Astrocyte (in vitro differentiated cells and primary cell): ENCODE results near the gene LRRC47. TPM values are rescaled to one million over a fixed set of nuclear protein-coding genes. Genes with fewer than 3 reads are reported as not detected.

Experiments used
- DNase-seq: peaks from one replicate; pipeline ENCODE4 v3.0.0-alpha.2; 2010; ENCODE audit warnings: low read depth
- FAIRE-seq: peaks from 2 replicates; lab custom pipeline; 2011; peaks lifted over from hg19 to GRCh38; lab: Jason Lieb, UNC
- H2AFZ ChIP-seq: 2 replicates; pipeline ENCODE4 v1.6.0; 2012; ENCODE audit warnings: low read depth, low read length, inconsistent platforms
- H3K27ac ChIP-seq: 2 replicates; pipeline ENCODE4 v1.5.1; 2011; ENCODE audit warnings: low read depth, low read length, inconsistent platforms
- H3K27me3 ChIP-seq: 2 replicates; pipeline ENCODE4 v1.6.0; 2011; ENCODE audit warnings: low read length, inconsistent platforms; ENCODE audit not compliant: insufficient read depth
- H3K36me3 ChIP-seq: 2 replicates; pipeline ENCODE4 v1.5.1; 2011; ENCODE audit warnings: low read length, inconsistent platforms; ENCODE audit not compliant: insufficient read depth
- H3K4me1 ChIP-seq: 2 replicates; pipeline ENCODE4 v1.5.1; 2011; ENCODE audit warnings: low read length, inconsistent platforms; ENCODE audit not compliant: insufficient read depth
- H3K4me2 ChIP-seq: 2 replicates; pipeline ENCODE4 v1.6.0; 2012; ENCODE audit warnings: low read length, inconsistent platforms
- H3K4me3 ChIP-seq: 2 replicates; pipeline ENCODE4 v1.5.1; 2011; ENCODE audit warnings: low read depth, mild to moderate bottlenecking, low read length, inconsistent platforms; ENCODE audit not compliant: insufficient read depth
- H3K79me2 ChIP-seq: 2 replicates; pipeline ENCODE4 v1.6.0; 2012; ENCODE audit warnings: mild to moderate bottlenecking, low read length, inconsistent platforms; ENCODE audit not compliant: insufficient read depth
- H3K9ac ChIP-seq: 2 replicates; pipeline ENCODE4 v1.6.0; 2012; ENCODE audit warnings: mild to moderate bottlenecking, low read length, inconsistent platforms
- H3K9me3 ChIP-seq: 2 replicates; pipeline ENCODE4 v1.5.1; 2012; ENCODE audit warnings: low read depth, mild to moderate bottlenecking, low read length, inconsistent platforms; ENCODE audit not compliant: insufficient read depth
- H4K20me1 ChIP-seq: 2 replicates; pipeline ENCODE4 v1.6.0; 2012; ENCODE audit warnings: low read length, inconsistent platforms; ENCODE audit not compliant: insufficient read depth
- H3K27ac Mint-ChIP-seq: one replicate; pipeline ENCODE4 v1.8.0; 2021; ENCODE audit warnings: mild to moderate bottlenecking, mixed read lengths; ENCODE audit not compliant: unreplicated experiment
- H3K27me3 Mint-ChIP-seq: one replicate; pipeline ENCODE4 v1.8.0; 2021; ENCODE audit warnings: low read depth, mixed read lengths; ENCODE audit not compliant: unreplicated experiment
- H3K36me3 Mint-ChIP-seq: one replicate; pipeline ENCODE4 v1.8.0; 2021; ENCODE audit warnings: low read depth, mixed read lengths; ENCODE audit not compliant: unreplicated experiment
- H3K4me1 Mint-ChIP-seq: one replicate; pipeline ENCODE4 v1.8.0; 2021; ENCODE audit warnings: low read depth, mixed read lengths; ENCODE audit not compliant: unreplicated experiment
- H3K4me3 Mint-ChIP-seq: one replicate; pipeline ENCODE4 v1.8.0; 2021; ENCODE audit warnings: mild to moderate bottlenecking, moderate library complexity, mixed read lengths; ENCODE audit not compliant: unreplicated experiment
- H3K9me3 Mint-ChIP-seq: one replicate; pipeline ENCODE4 v1.8.0; 2021; ENCODE audit warnings: mild to moderate bottlenecking, mixed read lengths; ENCODE audit not compliant: unreplicated experiment
- CTCF ChIP-seq: IDR thresholded peaks from 2 replicates; pipeline ENCODE4 v1.5.1; 2011; ENCODE audit warnings: low read depth, mild to moderate bottlenecking, inconsistent platforms, low read length, moderate library complexity; ENCODE audit not compliant: insufficient read depth
- EZH2 ChIP-seq: IDR thresholded peaks from 2 replicates; pipeline ENCODE4 v1.6.1; 2012; ENCODE audit warnings: mild to moderate bottlenecking, low read length, inconsistent platforms; ENCODE audit not compliant: insufficient read depth
- total RNA-seq: library from RNA; stranded (reverse); gene quantifications from 2 replicates; pipeline ENCODE4 v1.2.1, GENCODE V29; 2021

Gene LRRC47
- total RNA-seq, 1 donor from 2014 or later: 51.5 TPM

GRCh38 chr1:3742439-3743298 lies 53.6 kb downstream of the LRRC47 start:
- H3K4me3 Mint-ChIP-seq: no peak overlapping the region
- no peak overlapping the region for H3K9ac ChIP-seq
- H3K9me3 Mint-ChIP-seq: no peaks in the 10 kb centered on the region
- TF ChIP-seq EZH2 (no peak), CTCF (no peak)
- H2AFZ ChIP-seq: no peak overlapping the region
- no peak overlapping the region for H3K27ac ChIP-seq
- no peaks in the 10 kb centered on the region for H3K4me1 Mint-ChIP-seq
- no peak overlapping the region for H3K4me2 ChIP-seq
- no peak for DNase-seq
- H3K36me3 Mint-ChIP-seq: peaks cover 8% of the 10 kb centered on the region
- H3K4me1 ChIP-seq: peaks cover 3% of the 10 kb centered on the region
- H3K4me3 ChIP-seq: no peak overlapping the region
- H3K27ac Mint-ChIP-seq: no peak overlapping the region
- H3K36me3 ChIP-seq: peaks cover 7% of the 10 kb centered on the region
- no peak for FAIRE-seq
- no peaks in the 10 kb centered on the region for H3K27me3 ChIP-seq
- H4K20me1 ChIP-seq: peaks cover 37% of the 10 kb centered on the region
- H3K9me3 ChIP-seq: no peaks in the 10 kb centered on the region
- H3K79me2 ChIP-seq: peaks cover 3% of the 10 kb centered on the region
- no peaks in the 10 kb centered on the region for H3K27me3 Mint-ChIP-seq

GRCh38 chr1:3741566-3742438 lies 54.5 kb downstream of the LRRC47 start:
- peaks cover 3% of the 10 kb centered on the region for H3K79me2 ChIP-seq
- Mint-ChIP-seq H3K4me1 (no peaks in the 10 kb centered on the region), H3K9me3 (no peaks in the 10 kb centered on the region), H3K36me3 (peaks cover 10% of the 10 kb centered on the region), H3K27ac (no peak overlapping the region), H3K27me3 (no peaks in the 10 kb centered on the region), H3K4me3 (no peak overlapping the region)
- FAIRE-seq: no peak
- no peak for DNase-seq
- H3K27me3 ChIP-seq: no peaks in the 10 kb centered on the region
- H3K27ac ChIP-seq: no peak overlapping the region
- no peak overlapping the region for H3K4me2 ChIP-seq
- H3K4me1 ChIP-seq: peaks cover 3% of the 10 kb centered on the region
- H3K9me3 ChIP-seq: no peaks in the 10 kb centered on the region
- peaks cover 7% of the 10 kb centered on the region for H3K36me3 ChIP-seq
- no peak for TF ChIP-seq EZH2
- no peak for TF ChIP-seq CTCF
- H4K20me1 ChIP-seq: peaks cover 37% of the 10 kb centered on the region
- H3K9ac ChIP-seq: no peak overlapping the region
- no peak overlapping the region for H2AFZ ChIP-seq
- H3K4me3 ChIP-seq: no peak overlapping the region
